ENCODE results near the gene GRK2. TPM values are rescaled to one million over a fixed set of nuclear protein-coding genes. Genes with fewer than 3 reads are reported as not detected.

GRK2 gene
- total and polyA plus RNA-seq, 2 of the 8 experiments (the other 6 are each of a cell fraction or from before 2014, with no cell fraction given) = 47.3 to 49.7 TPM

GRCh38 chr11:67227726-67228125 lies 38.5 kb upstream of the GRK2 start (continued):
- no peak for TF ChIP-seq USF2 (IDR thresholded peaks at IDR 0.05; ENCODE audit: low read length)
- no peak for TF ChIP-seq PHF8 (conservative IDR thresholded peaks at IDR 0.05; ENCODE audit: low read depth, low read length)
- no peak for TF ChIP-seq CBX8 (IDR thresholded peaks at IDR 0.05; ENCODE audit: borderline replicate concordance, low read depth, low read length)
- no peak for TF ChIP-seq TCF12 (IDR thresholded peaks at IDR 0.05; ENCODE audit: low read depth, low read length)
- no peak for TF ChIP-seq ASH2L (IDR thresholded peaks at IDR 0.05; ENCODE audit: low read length)
- TF ChIP-seq MAFK (IDR thresholded peaks at IDR 0.05; ENCODE audit: low read depth, low read length) = no peak
- TF ChIP-seq CEBPB (IDR thresholded peaks at IDR 0.05; ENCODE audit: low read depth, low read length) = no peak

All from H1 (cell line).